Measurements from ENCODE around the gene CD248.

DNA sequence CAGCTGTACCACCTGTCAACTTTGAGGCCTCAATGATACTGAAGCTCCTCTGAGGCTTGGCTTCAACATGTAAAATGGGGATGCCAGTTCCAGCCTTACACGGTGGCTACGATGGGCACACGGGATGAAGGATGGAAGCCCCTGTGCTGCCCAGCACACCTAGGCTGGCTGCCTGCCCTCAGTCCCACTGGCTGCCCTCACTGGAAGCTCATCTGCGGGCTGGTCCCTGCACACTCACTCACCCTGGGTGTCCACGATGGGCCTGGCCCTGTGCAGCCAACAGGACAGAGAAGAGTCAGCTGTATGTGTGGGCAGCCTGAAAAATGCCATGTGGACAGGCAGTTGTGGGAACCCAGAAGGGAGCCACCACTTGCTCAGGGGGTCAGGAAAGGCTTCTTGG lies 30.1 kb downstream of the CD248 start:
- TF ChIP-seq, protein P1, sequence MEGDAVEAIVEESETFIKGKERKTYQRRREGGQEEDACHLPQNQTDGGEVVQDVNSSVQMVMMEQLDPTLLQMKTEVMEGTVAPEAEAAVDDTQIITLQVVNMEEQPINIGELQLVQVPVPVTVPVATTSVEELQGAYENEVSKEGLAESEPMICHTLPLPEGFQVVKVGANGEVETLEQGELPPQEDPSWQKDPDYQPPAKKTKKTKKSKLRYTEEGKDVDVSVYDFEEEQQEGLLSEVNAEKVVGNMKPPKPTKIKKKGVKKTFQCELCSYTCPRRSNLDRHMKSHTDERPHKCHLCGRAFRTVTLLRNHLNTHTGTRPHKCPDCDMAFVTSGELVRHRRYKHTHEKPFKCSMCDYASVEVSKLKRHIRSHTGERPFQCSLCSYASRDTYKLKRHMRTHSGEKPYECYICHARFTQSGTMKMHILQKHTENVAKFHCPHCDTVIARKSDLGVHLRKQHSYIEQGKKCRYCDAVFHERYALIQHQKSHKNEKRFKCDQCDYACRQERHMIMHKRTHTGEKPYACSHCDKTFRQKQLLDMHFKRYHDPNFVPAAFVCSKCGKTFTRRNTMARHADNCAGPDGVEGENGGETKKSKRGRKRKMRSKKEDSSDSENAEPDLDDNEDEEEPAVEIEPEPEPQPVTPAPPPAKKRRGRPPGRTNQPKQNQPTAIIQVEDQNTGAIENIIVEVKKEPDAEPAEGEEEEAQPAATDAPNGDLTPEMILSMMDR (IDR thresholded peaks at IDR 0.05) = no peak
- no peak for TF ChIP-seq POLR2A (IDR thresholded peaks at IDR 0.05)

All from stomach (tissue), 4 donors.